ENCODE measurements around the gene CAPN11. TPM values are rescaled to one million over a fixed set of nuclear protein-coding genes. Genes with fewer than 3 reads are reported as not detected.

The CAPN11 gene
- total and polyA plus RNA-seq, 3 donors from 2014 or later, result 20.5 to 115 (median 23.5) TPM

DNA sequence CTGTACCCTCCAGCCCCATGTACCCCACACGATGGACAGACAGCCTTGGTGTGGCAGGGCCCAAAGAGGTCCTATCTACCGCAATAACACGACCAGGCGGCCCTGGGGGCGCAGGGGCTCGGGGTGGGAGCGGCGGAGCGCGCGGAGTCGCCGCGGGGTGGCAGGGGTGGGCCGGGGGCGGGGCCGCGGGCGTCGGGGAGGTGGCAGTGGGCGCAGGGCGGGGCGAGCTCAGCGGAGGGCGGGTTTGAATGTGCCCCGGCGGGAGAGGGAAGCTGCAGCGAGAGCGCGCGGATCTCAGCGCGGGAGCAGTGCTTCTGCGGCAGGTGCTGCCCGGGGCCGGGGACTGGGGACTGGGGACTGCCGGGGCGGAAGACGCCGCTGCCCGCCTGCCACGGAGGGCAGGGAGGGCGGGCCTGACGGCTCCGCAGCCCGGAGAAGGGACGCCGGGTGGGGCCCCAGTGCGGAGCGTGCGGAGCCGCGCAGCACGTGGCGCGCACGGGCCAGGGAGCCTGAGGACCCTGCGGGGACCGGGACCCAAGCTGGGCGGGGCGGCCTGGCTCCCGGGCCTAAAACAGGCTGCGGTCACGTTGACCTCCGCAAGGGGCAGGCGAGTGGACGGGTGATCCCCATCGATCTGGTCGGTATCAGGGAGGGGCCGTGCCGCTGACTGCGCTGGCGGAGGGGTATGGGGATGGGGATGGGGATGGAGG, 64.9 kb downstream of the CAPN11 start, which contains the start of gene SLC29A1:
Gene SLC29A1, plus strand, starts transcription at position 277 of the 710 bp plus-strand sequence. CDS start 3,719 bp downstream, outside the sequence.
- Histone ChIP-seq H3K4me1 (peaks cover 77% of the 10 kb centered on the region), H3K27me3 (no peaks in the 10 kb centered on the region), H3K9me3 (no peaks in the 10 kb centered on the region), H3K36me3 (ENCODE audit: low read depth, missing control alignments) (no peaks in the 10 kb centered on the region), H3K27ac (peak within 1 kb of the TSS; percentile 49 to 82), H3K4me3 (peak within 1 kb of the TSS; percentile 62 to 68)
- 1% methylated on average over 72 of the region's 73 CpGs; no CpG with 5 or more reads in 1 of the 2 donors for WGBS, 2 donors
- intact Hi-C loops (cut with DNase I; ENCODE audit: low total_unique reads), result no loop called here
- TF ChIP-seq, protein P1, sequence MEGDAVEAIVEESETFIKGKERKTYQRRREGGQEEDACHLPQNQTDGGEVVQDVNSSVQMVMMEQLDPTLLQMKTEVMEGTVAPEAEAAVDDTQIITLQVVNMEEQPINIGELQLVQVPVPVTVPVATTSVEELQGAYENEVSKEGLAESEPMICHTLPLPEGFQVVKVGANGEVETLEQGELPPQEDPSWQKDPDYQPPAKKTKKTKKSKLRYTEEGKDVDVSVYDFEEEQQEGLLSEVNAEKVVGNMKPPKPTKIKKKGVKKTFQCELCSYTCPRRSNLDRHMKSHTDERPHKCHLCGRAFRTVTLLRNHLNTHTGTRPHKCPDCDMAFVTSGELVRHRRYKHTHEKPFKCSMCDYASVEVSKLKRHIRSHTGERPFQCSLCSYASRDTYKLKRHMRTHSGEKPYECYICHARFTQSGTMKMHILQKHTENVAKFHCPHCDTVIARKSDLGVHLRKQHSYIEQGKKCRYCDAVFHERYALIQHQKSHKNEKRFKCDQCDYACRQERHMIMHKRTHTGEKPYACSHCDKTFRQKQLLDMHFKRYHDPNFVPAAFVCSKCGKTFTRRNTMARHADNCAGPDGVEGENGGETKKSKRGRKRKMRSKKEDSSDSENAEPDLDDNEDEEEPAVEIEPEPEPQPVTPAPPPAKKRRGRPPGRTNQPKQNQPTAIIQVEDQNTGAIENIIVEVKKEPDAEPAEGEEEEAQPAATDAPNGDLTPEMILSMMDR (IDR thresholded peaks at IDR 0.05), result peak in 1 of 3 experiments; percentile 2
- TF ChIP-seq POLR2A (IDR thresholded peaks at IDR 0.05), result no peak
- DNase-seq, result peak; percentile 84

DNA sequence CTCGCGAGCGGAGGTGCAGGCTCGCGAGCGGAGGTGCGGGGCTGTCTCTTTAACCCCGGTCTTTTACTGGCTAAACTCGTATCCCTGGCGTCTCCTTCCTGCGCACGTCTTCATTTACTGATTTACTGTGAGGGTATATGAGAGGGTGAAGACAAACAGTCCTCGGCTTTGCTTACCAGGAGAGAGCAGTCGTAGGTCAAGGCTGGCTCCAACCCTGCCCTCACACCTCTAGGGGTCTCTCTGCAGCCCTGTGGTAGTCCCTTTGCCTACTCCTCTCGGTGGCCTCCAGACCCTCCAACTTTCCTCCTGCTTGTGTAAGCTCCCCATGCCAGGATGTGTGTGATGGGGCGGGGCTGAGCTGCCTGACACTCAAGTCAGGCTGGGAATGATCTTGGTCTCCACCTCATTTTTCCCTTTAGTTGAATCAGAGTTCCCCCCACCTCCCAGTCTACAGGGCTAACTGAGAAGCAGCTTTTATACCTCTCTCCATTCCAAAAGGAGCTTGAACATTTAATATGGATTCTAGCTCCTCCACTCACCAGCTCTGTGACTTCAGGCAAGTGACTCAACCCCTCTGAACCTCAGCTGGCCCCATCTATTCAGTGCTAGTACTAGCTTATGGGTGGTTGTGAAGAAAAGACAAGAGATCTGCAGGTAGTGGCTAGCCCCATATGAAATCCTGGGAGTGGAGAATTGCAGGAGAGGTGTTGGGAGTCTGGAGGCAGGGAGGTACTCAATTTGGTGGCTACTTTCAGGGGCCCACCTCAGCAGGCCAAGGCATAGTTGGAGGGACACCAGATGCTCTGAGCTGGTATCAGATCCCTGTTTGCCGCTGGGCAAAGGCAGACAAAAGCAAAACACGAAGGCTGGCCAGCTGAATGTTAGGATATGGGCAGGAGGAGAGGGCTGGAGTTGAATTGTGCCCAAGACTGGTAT, 65.7 kb downstream of the CAPN11 start:
- Histone ChIP-seq H3K4me1 (peaks cover 83% of the 10 kb centered on the region), H3K27ac (peak overlapping the region; percentile 49 to 82), H3K36me3 (ENCODE audit: low read depth, missing control alignments) (no peaks in the 10 kb centered on the region), H3K9me3 (no peaks in the 10 kb centered on the region), H3K27me3 (no peaks in the 10 kb centered on the region), H3K4me3 (peak overlapping the region; percentile 62 to 68)
- TF ChIP-seq POLR2A (IDR thresholded peaks at IDR 0.05), result no peak
- TF ChIP-seq, protein P1 (IDR thresholded peaks at IDR 0.05), result no peak
- intact Hi-C loops (cut with DNase I; ENCODE audit: low total_unique reads), result no loop called here
- WGBS, 2 donors, result 9 to 14% methylated on average over 12 to 18 of the region's 18 CpGs
- DNase-seq, result no peak

DNA sequence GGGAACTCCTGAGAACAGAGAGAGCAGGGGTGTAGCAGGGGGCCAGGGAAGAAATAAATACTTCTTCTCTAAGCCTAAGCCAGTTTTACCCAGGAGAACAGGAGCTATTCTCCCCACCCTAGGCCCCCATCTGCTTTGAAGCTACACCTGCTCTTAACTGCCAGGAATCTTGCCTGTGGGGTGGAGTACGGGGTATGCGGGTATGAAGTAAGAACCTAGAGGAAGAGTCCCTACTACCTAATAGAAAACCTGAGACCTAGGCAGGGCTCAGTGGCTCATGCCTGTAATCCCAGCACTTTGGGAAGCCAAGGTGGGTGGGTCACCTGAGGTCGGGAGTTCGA, 66.3 kb downstream of the CAPN11 start:
- WGBS, 2 donors, result 90% methylated on average over 4 of the region's 4 CpGs
- TF ChIP-seq, protein P1 (IDR thresholded peaks at IDR 0.05), result no peak
- no peak for TF ChIP-seq POLR2A (IDR thresholded peaks at IDR 0.05)
- H3K27me3 ChIP-seq, result no peaks in the 10 kb centered on the region
- intact Hi-C loops (cut with DNase I; ENCODE audit: low total_unique reads), result no loop called here
- peaks cover 84% of the 10 kb centered on the region for H3K4me1 ChIP-seq
- H3K27ac ChIP-seq, result peak overlapping the region; percentile 24 to 82
- H3K9me3 ChIP-seq, result no peaks in the 10 kb centered on the region
- no peak for DNase-seq
- H3K36me3 ChIP-seq (ENCODE audit: low read depth, missing control alignments), result no peaks in the 10 kb centered on the region
- H3K4me3 ChIP-seq, result no peak overlapping the region

DNA sequence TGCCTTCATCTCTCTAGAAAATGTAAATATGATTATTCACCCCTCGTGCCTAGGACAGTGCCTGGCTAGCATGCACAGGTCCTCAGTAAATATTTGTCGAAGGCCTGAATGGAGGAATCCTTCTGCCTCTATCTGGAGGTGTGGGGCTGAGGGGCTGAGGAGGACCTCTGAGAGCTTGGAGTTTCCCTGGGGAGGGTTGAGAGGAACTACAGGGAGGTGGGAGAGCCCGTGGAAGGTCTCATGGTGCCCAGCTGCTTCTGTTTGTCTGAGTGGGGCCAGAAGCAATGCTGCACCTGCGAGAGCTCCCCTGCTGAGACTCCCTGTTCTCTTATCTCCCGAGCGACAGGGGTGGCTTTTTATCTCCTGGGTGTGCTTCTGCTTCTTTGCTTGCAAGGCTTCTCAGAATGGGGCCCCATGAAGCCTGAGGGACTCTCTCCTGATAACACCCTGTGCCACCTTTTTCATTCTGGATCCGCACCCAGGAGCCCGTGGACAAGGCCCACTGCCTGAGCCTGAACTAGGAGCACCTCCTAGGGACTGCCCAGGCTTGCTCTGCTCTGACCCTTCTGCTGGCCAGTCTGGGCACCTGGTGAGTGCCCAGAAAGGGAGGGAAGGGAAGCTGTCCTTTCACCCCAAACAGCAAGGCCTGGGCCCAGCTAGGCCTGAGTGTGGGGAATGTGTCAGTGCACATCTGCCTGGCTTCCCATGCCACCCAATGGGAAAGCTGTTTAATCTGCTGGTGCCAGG, 67.1 kb downstream of the CAPN11 start:
- no peak for TF ChIP-seq POLR2A (IDR thresholded peaks at IDR 0.05)
- TF ChIP-seq, protein P1 (IDR thresholded peaks at IDR 0.05), result no peak
- no peak overlapping the region for H3K4me3 ChIP-seq
- WGBS, 2 donors, result 48 to 60% methylated on average over 8 of the region's 8 CpGs
- H3K9me3 ChIP-seq, result no peaks in the 10 kb centered on the region
- intact Hi-C loops (cut with DNase I; ENCODE audit: low total_unique reads), result no loop called here
- H3K36me3 ChIP-seq (ENCODE audit: low read depth, missing control alignments), result no peaks in the 10 kb centered on the region
- H3K4me1 ChIP-seq, result peaks cover 83% of the 10 kb centered on the region
- H3K27ac ChIP-seq, result peak overlapping the region; percentile 44 to 84
- no peaks in the 10 kb centered on the region for H3K27me3 ChIP-seq
- DNase-seq, result no peak
